Panc1 (cell line): ENCODE measurements around the gene LYPD6.

Source experiments
- POLR2AphosphoS5 ChIP-seq: IDR thresholded peaks from 2 replicates; pipeline ENCODE4 v1.6.1; 2012; ENCODE audit warnings: mild to moderate bottlenecking, low read depth, low read length, moderate library complexity
- TF ChIP-seq, protein P1 (sequence below): fragments of 450-650 bp; IDR thresholded peaks from 2 replicates; pipeline ENCODE4 v1.5.1; 2017; ENCODE audit warnings: mild to moderate bottlenecking

DNA sequence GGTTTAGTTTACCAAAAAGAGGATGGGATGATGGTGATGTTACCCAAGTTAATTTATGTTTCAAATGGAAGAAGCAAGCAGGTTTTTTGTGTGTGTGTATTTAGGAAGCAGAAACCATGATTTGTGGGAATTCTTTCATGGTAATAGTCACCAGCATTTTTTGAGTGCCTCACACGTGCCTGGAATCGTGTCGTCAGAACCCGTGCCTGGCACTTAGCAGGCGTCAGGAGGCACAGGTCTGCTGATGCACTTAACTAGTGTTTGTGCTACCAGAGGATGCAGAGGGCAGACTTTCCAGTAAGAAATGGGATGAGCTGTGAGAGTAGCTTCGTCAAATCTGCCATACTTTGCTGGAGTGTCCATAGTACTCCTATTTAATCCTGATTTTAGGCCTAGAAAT is 41.1 kb downstream of the LYPD6 start:
- TF ChIP-seq, protein P1, sequence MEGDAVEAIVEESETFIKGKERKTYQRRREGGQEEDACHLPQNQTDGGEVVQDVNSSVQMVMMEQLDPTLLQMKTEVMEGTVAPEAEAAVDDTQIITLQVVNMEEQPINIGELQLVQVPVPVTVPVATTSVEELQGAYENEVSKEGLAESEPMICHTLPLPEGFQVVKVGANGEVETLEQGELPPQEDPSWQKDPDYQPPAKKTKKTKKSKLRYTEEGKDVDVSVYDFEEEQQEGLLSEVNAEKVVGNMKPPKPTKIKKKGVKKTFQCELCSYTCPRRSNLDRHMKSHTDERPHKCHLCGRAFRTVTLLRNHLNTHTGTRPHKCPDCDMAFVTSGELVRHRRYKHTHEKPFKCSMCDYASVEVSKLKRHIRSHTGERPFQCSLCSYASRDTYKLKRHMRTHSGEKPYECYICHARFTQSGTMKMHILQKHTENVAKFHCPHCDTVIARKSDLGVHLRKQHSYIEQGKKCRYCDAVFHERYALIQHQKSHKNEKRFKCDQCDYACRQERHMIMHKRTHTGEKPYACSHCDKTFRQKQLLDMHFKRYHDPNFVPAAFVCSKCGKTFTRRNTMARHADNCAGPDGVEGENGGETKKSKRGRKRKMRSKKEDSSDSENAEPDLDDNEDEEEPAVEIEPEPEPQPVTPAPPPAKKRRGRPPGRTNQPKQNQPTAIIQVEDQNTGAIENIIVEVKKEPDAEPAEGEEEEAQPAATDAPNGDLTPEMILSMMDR, result no peak
- TF ChIP-seq POLR2AphosphoS5, result no peak
